Esophagus (tissue), 2 donors: ENCODE results near the gene CDK19. TPM values are rescaled to one million over a fixed set of nuclear protein-coding genes. Genes with fewer than 3 reads are reported as not detected.
A peak's percentile ranks its signal among the peaks of the same experiment; 100 is the strongest.
"Not testable (repeated sequence)": the region's sequence is repeated elsewhere in the genome, so short reads cannot be mapped to it uniquely, and the experiment has no call there.

Source experiments
- H3K27ac ChIP-seq, 2 donors: one replicate each; pipeline ENCODE4 v1.5.1; 2013; ENCODE audit warnings: low read depth in 2 of 2, mild to moderate bottlenecking in 2 of 2, inconsistent platforms in 1 of 2, low read length in 1 of 2, moderate library complexity in 1 of 2
- H3K27me3 ChIP-seq, 2 donors: one replicate each; pipeline ENCODE4 v1.6.1; 2013; ENCODE audit warnings: low read length in 2 of 2, control low read depth in 1 of 2, mild to moderate bottlenecking in 1 of 2; ENCODE audit not compliant: insufficient read depth in 2 of 2, control insufficient read depth in 1 of 2
- H3K36me3 ChIP-seq, 2 donors: one replicate each; pipeline ENCODE4 v1.6.1; 2013; ENCODE audit warnings: low read length in 1 of 2; ENCODE audit not compliant: control insufficient read depth in 2 of 2, insufficient read depth in 2 of 2
- H3K4me1 ChIP-seq, 2 donors: one replicate each; pipeline ENCODE4 v1.6.1; 2013; ENCODE audit warnings: low read length in 1 of 2; ENCODE audit not compliant: control insufficient read depth in 2 of 2, insufficient read depth in 2 of 2
- H3K4me3 ChIP-seq, 2 donors: one replicate each; pipeline ENCODE4 v1.5.1; 2013; ENCODE audit warnings: low read length in 2 of 2, mild to moderate bottlenecking in 2 of 2, low read depth in 1 of 2, moderate library complexity in 1 of 2
- H3K9me3 ChIP-seq, 2 donors: one replicate each; pipeline ENCODE4 v1.6.1; 2013; ENCODE audit warnings: mild to moderate bottlenecking in 2 of 2, low read depth in 1 of 2, low read length in 1 of 2, moderate library complexity in 1 of 2; ENCODE audit not compliant: control insufficient read depth in 2 of 2, insufficient read depth in 1 of 2
- WGBS, 2 donors: extraction: QIAGEN DNeasy Blood & Tissue Kit; methylation state at CpG; one replicate each; pipeline ENCODE4 v1.1.7; 2013; 5-methylcytosine and 5-hydroxymethylcytosine counted together
- polyA plus RNA-seq, 2 donors: library from polyadenylated mRNA; stranded (reverse); fragments of 200-250 nt; gene quantifications; one replicate each; pipeline ENCODE4 v1.2.3, GENCODE V29; 2013
- donor health status: healthy with polysubstance abuse.
- donor health status: Bipolar disorder and iron deficiency.

CDK19 gene
- polyA plus RNA-seq, 2 donors = 5.5 to 6.6 TPM

DNA sequence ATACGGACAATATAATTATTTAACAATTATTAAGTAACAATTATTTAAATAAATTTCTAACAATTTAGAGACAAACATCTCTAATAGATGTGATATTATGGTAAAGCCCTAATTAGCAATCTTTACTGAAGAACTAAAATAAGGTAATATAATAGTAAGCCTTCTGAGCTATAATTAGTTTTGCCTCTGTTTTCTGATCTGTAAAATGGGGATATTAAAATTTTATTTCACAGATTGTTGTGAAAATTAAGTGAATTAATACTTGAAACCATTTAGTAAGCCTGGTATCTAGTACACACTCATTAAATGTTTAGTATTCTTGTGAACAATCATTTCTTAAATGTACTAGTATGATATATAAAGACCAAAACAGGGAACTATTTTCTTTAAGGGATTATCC, 70.3 kb downstream of the CDK19 start:
- H3K36me3 ChIP-seq = no peaks in the 10 kb centered on the region
- no peaks in the 10 kb centered on the region for H3K9me3 ChIP-seq
- H3K4me1 ChIP-seq = no peaks in the 10 kb centered on the region
- WGBS, 2 donors = 93 to 100% methylated on average over 1 of the region's 1 CpG
- no peak overlapping the region for H3K27ac ChIP-seq
- H3K4me3 ChIP-seq = no peak overlapping the region
- no peaks in the 10 kb centered on the region for H3K27me3 ChIP-seq

DNA sequence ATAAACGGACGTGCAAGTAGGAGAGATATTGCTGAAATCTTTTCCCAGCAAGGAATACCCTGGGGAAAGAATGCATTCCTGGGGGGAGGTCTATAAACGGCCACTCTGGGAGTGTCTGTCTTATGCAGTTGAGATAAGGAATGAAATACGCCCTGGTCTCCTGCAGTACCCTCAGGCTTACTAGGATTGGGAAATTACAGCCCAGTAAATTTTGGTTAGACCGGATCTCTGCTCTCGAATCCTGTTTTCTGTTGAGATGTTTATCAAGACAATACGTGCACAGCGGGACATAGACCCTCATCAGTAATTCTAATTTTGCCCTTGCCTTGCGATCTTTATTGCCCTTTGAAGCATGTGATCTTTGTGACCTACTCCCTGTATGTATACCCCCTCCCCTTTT, 72.7 kb downstream of the CDK19 start:
- not testable (repeated sequence) for H3K27me3 ChIP-seq, H3K9me3 ChIP-seq, H3K4me1 ChIP-seq, H3K27ac ChIP-seq, H3K4me3 ChIP-seq, H3K36me3 ChIP-seq
- 96 to 97% methylated on average over 9 of the region's 9 CpGs for WGBS, 2 donors

DNA sequence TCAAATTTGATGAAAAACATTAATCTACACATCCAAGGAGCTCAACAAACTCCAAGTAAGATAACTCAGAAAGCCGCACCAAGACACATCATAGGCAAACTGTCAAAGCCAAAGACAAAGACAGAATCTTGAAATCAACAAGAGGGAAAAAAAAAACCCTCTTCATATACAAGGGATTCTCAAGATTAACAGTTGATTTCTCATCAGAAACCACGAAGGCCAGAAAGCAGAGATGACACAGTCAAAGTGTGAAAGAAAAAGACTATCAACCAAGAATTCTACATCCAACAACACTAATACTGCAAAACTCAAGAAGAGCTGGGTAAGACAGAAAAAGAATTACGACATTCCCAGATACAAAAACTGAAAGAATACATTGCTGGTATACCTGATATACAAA, 73.8 kb downstream of the CDK19 start:
- Histone ChIP-seq H3K36me3 (no peaks in the 10 kb centered on the region), H3K27me3 (no peaks in the 10 kb centered on the region), H3K27ac (no peak overlapping the region), H3K4me1 (no peaks in the 10 kb centered on the region), H3K4me3 (no peak overlapping the region), H3K9me3 (no peaks in the 10 kb centered on the region)
- 91 to 92% methylated on average over 3 of the region's 3 CpGs for WGBS, 2 donors

DNA sequence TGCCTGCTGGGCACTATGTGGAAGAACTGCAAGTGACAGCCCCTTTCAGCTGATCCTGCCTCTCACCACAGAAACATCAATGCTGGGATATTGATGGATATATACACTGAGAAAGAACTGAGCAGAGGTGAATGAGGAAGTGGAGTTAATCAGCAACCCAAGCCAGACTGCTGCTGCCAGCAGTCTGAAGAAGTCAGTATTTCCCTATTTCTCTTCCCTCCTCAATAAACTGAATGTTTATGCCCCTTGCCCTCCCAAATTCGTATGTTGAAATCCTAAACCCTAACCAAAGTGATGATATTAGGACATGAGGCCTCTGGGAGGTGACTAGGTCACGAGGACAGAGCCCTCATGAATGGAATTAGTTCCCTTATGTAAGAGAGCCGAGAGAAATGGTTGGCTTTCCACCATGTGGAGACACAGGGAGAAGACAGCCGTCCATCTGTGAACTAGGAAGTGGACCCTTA, 76.3 kb downstream of the CDK19 start:
- no peaks in the 10 kb centered on the region for H3K27me3 ChIP-seq
- H3K36me3 ChIP-seq = no peaks in the 10 kb centered on the region
- H3K27ac ChIP-seq = no peak overlapping the region
- no peaks in the 10 kb centered on the region for H3K9me3 ChIP-seq
- H3K4me3 ChIP-seq = no peak overlapping the region
- H3K4me1 ChIP-seq = no peaks in the 10 kb centered on the region
- 83 to 84% methylated on average over 4 of the region's 4 CpGs for WGBS, 2 donors

DNA sequence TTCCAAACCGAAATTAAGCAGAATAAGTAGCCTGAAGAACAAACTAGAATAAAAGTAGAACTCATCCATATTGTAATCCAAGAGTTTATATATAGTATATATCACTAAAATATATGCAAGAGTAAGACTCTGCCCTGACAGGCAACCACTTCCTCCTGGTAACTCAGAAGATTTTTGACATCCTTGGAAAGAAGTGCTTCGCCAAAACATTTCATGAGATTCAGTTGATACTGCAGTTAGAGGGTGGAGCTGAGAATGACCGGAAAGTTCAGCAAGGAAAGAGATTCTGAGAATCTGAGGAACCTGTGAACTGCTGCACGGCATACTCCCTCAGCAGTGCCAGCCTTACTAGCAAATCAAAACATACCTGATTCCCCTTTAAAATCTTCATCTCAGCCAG, 79.6 kb downstream of the CDK19 start:
- no peak overlapping the region for H3K4me3 ChIP-seq
- H3K36me3 ChIP-seq = no peaks in the 10 kb centered on the region
- WGBS, 2 donors = 94 to 96% methylated on average over 4 of the region's 4 CpGs
- H3K27me3 ChIP-seq = no peaks in the 10 kb centered on the region
- no peak overlapping the region for H3K27ac ChIP-seq
- H3K4me1 ChIP-seq = no peaks in the 10 kb centered on the region
- no peaks in the 10 kb centered on the region for H3K9me3 ChIP-seq

DNA sequence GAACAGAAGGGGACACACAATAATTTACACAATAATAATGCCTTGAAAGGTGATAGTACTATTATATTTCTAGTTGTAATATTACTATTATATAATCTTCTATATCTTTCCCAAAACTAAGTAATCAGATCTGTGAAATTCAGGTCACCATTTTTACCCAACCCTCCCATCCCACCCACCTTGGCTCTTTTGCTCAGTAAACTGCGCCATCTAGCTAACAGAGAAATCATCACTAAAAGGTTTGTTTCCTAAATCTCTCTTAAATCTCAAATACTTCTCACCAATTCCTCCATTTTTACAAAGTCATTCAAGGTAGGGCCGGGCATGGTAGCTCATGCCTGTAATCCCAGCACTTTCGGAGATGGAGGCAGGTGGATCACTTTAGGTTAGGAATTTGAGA, 83.4 kb downstream of the CDK19 start:
- WGBS, 2 donors = 95 to 98% methylated on average over 3 of the region's 3 CpGs
- Histone ChIP-seq H3K27me3 (no peaks in the 10 kb centered on the region), H3K36me3 (no peaks in the 10 kb centered on the region), H3K9me3 (no peaks in the 10 kb centered on the region), H3K4me3 (no peak overlapping the region), H3K4me1 (no peaks in the 10 kb centered on the region), H3K27ac (no peak overlapping the region)

- WGBS, 2 donors = 97% methylated on average over 4 of the region's 4 CpGs
- Histone ChIP-seq H3K4me3 (no peak overlapping the region), H3K27me3 (no peaks in the 10 kb centered on the region), H3K36me3 (no peaks in the 10 kb centered on the region), H3K4me1 (no peaks in the 10 kb centered on the region), H3K27ac (no peak overlapping the region), H3K9me3 (no peaks in the 10 kb centered on the region)
Observed at GRCh38 chr6:110731196-110731595, 84.1 kb downstream of the CDK19 start.

- no peaks in the 10 kb centered on the region for H3K27me3 ChIP-seq
- WGBS, 2 donors = 93 to 100% methylated on average over 1 of the region's 1 CpG
- no peak overlapping the region for H3K27ac ChIP-seq
Observed at GRCh38 chr6:110728501-110728900, 86.8 kb downstream of the CDK19 start.

GRCh38 chr6:110723017-110723416, 92.3 kb downstream of the CDK19 start:
- Histone ChIP-seq H3K36me3 (no peaks in the 10 kb centered on the region), H3K27ac (no peak overlapping the region), H3K4me1 (no peaks in the 10 kb centered on the region), H3K4me3 (no peak overlapping the region), H3K9me3 (no peaks in the 10 kb centered on the region), H3K27me3 (no peaks in the 10 kb centered on the region)
- WGBS, 2 donors = 77 to 93% methylated on average over 3 of the region's 3 CpGs

More at GRCh38 chr6:110728501-110728900, 86.8 kb downstream of the CDK19 start:
- Histone ChIP-seq H3K4me3 (no peak overlapping the region), H3K9me3 (no peaks in the 10 kb centered on the region), H3K4me1 (no peaks in the 10 kb centered on the region), H3K36me3 (no peaks in the 10 kb centered on the region)

GRCh38 chr6:110720066-110720465, 95.2 kb downstream of the CDK19 start:
- WGBS, 2 donors = 61 to 68% methylated on average over 3 of the region's 3 CpGs
- H3K27me3 ChIP-seq = no peaks in the 10 kb centered on the region
- H3K36me3 ChIP-seq = no peaks in the 10 kb centered on the region
- no peaks in the 10 kb centered on the region for H3K4me1 ChIP-seq
- H3K27ac ChIP-seq = peak overlapping the region; percentile 30 to 57
- H3K4me3 ChIP-seq = no peak overlapping the region
- H3K9me3 ChIP-seq = no peaks in the 10 kb centered on the region
